ENCODE data around the gene PDXK. TPM values are rescaled to one million over a fixed set of nuclear protein-coding genes. Genes with fewer than 3 reads are reported as not detected.

Gene PDXK
- total and polyA plus RNA-seq, 2 donors (not counting 3 experiments of a cell fraction or from before 2014, with no cell fraction given), result 44.2 to 59.1 TPM

DNA sequence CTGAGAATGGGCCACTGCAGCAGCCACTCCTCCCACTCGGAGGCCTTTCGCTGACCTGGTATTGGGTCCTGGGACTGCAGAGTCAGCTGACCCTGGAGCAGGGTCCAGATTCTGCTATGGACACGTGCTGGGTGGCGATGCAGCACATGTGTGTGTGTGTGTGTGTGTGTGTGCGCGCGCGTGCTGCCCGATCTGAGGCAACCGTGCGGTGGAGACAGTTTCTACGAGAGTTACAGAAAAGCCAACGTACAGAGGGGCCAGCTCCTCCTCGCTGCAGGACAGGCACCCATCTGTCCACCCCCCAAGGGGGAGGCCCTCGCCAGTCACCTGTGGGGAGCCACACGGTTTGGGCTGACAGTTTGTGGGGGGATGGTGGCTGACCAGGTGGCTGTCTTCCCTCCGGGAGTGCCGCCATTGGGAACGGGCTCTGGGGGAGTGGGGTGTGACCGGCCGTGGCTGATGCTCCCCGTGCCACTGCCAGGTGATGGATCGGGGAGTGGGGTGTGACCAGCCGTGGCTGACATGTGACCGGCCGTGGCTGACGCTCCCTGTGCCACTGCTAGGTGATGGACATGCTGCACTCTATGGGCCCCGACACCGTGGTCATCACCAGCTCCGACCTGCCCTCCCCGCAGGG is 33.1 kb downstream of the PDXK start:
- DNase-seq (ENCODE audit: low read depth, low spot score) (no peak), FAIRE-seq (no peak)
- no peak overlapping the region for H2AFZ ChIP-seq (ENCODE audit: low read depth, low read length)
- no peaks in the 10 kb centered on the region for H3K9me1 ChIP-seq (replicated peaks; ENCODE audit: control insufficient read depth, extremely low read depth, insufficient read depth, low read length)
- H3K4me2 ChIP-seq (ENCODE audit: insufficient read depth, low read length), result no peak overlapping the region
- no peaks in the 10 kb centered on the region for H3K27me3 ChIP-seq (ENCODE audit: control insufficient read depth in 2 of 2, insufficient read depth in 2 of 2, low read length in 2 of 2)
- H3K4me1 ChIP-seq (ENCODE audit: control insufficient read depth, extremely low read depth, insufficient read depth, low read length), result no peaks in the 10 kb centered on the region
- no peak overlapping the region for H3K9ac ChIP-seq (replicated peaks; ENCODE audit: extremely low read depth, insufficient read depth, low read length)
- dilution Hi-C loops (cut with MboI; ENCODE audit: extremely low pct_ligation_motif_present, low sequenced_read_pairs) (no loop called here), intact Hi-C loops (cut with micrococcal nuclease) (no loop called here)
- peaks cover 3 to 16% of the 10 kb centered on the region in 2 experiments for H3K36me3 ChIP-seq (ENCODE audit: control insufficient read depth in 2 of 2, extremely low read depth in 1 of 2, insufficient read depth in 2 of 2, low read length in 2 of 2)
- H3K9me3 ChIP-seq (replicated peaks; ENCODE audit: control insufficient read depth, insufficient read depth, low read length), result no peaks in the 10 kb centered on the region
- H3K27ac ChIP-seq (ENCODE audit: insufficient read depth, low read depth, low read length), result no peak overlapping the region
- ChIA-PET CTCF (no interaction called here), POLR2A (no interaction called here)
- no peak for TF ChIP-seq POLR2A (IDR thresholded peaks at IDR 0.05; ENCODE audit: low read depth, low read length)
- TF ChIP-seq JUN (IDR thresholded peaks at IDR 0.05; ENCODE audit: borderline replicate concordance, insufficient read depth, insufficient read length, low read depth), result no peak
- no peak for TF ChIP-seq MYC (IDR thresholded peaks at IDR 0.05; ENCODE audit: low read depth, low read length)
- TF ChIP-seq FOS (IDR thresholded peaks at IDR 0.05; ENCODE audit: borderline replicate concordance, insufficient read depth, low read length), result no peak
- no peak for TF ChIP-seq EZH2 (IDR thresholded peaks at IDR 0.05; ENCODE audit: borderline replicate concordance, low read depth, low read length, severe bottlenecking)
- no peaks in the 10 kb centered on the region for H3K79me2 ChIP-seq (ENCODE audit: control insufficient read depth, insufficient read depth, low read length)
- BruUV-seq (replicated peaks), result no TSS peak
- no peak overlapping the region for H3K4me3 ChIP-seq (replicated peaks in 1 of 3; ENCODE audit: insufficient read depth in 1 of 3, low read depth in 1 of 3, low read length in 3 of 3)
- H4K20me1 ChIP-seq (replicated peaks; ENCODE audit: control insufficient read depth, extremely low read depth, insufficient read depth, low read length), result no peaks in the 10 kb centered on the region

DNA sequence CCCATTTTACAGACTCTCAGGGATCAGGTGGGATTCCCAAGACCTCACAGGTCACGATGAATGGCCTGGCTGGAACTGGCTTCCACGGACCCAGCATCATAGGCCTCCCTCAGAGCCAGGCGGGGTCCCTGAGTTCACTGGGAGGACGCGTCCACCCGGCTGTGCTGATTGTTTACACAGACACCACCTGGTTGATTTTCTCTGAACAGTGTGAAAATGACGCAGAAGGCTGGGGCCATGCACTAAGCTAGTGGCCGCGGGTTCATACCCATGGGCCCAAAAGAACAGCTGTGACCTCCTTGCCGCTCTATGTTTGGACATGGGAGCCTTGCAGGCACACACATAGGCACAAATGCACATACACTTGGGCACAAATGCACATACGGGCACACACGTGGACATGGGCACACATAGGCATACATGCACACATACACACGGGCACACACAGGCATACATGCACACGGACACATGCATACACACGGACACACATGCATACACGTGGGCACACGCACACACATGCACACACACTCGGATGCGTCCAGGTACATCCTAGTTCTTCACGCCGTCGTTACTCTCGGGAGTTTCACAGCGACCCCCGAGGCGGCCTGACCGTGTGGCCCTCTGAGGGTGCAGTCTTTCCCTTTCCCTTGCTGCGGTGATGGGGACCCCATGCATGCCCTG is 34.0 kb downstream of the PDXK start:
- H3K9ac ChIP-seq (replicated peaks; ENCODE audit: extremely low read depth, insufficient read depth, low read length), result no peak overlapping the region
- peaks cover 3 to 16% of the 10 kb centered on the region in 2 experiments for H3K36me3 ChIP-seq (ENCODE audit: control insufficient read depth in 2 of 2, extremely low read depth in 1 of 2, insufficient read depth in 2 of 2, low read length in 2 of 2)
- dilution Hi-C loops (cut with MboI; ENCODE audit: extremely low pct_ligation_motif_present, low sequenced_read_pairs) (no loop called here), intact Hi-C loops (cut with micrococcal nuclease) (no loop called here)
- FAIRE-seq (no peak), DNase-seq (ENCODE audit: low read depth, low spot score) (no peak)
- H3K27ac ChIP-seq (ENCODE audit: insufficient read depth, low read depth, low read length), result no peak overlapping the region
- POLR2A ChIA-PET, result no interaction called here
- no peaks in the 10 kb centered on the region for H4K20me1 ChIP-seq (replicated peaks; ENCODE audit: control insufficient read depth, extremely low read depth, insufficient read depth, low read length)
- TF ChIP-seq POLR2A (IDR thresholded peaks at IDR 0.05; ENCODE audit: low read depth, low read length), result no peak
- TF ChIP-seq, protein P1, sequence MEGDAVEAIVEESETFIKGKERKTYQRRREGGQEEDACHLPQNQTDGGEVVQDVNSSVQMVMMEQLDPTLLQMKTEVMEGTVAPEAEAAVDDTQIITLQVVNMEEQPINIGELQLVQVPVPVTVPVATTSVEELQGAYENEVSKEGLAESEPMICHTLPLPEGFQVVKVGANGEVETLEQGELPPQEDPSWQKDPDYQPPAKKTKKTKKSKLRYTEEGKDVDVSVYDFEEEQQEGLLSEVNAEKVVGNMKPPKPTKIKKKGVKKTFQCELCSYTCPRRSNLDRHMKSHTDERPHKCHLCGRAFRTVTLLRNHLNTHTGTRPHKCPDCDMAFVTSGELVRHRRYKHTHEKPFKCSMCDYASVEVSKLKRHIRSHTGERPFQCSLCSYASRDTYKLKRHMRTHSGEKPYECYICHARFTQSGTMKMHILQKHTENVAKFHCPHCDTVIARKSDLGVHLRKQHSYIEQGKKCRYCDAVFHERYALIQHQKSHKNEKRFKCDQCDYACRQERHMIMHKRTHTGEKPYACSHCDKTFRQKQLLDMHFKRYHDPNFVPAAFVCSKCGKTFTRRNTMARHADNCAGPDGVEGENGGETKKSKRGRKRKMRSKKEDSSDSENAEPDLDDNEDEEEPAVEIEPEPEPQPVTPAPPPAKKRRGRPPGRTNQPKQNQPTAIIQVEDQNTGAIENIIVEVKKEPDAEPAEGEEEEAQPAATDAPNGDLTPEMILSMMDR (IDR thresholded peaks at IDR 0.05; ENCODE audit: extremely low read depth in 1 of 2, insufficient read depth in 1 of 2, low read depth in 1 of 2, low read length in 2 of 2), result no peak
- H3K27me3 ChIP-seq (ENCODE audit: control insufficient read depth in 2 of 2, insufficient read depth in 2 of 2, low read length in 2 of 2), result no peaks in the 10 kb centered on the region
- H3K4me1 ChIP-seq (ENCODE audit: control insufficient read depth, extremely low read depth, insufficient read depth, low read length), result no peaks in the 10 kb centered on the region
- H3K9me3 ChIP-seq (replicated peaks; ENCODE audit: control insufficient read depth, insufficient read depth, low read length), result no peaks in the 10 kb centered on the region
- H3K79me2 ChIP-seq (ENCODE audit: control insufficient read depth, insufficient read depth, low read length), result no peaks in the 10 kb centered on the region
- H3K9me1 ChIP-seq (replicated peaks; ENCODE audit: control insufficient read depth, extremely low read depth, insufficient read depth, low read length), result no peaks in the 10 kb centered on the region
- H2AFZ ChIP-seq (ENCODE audit: low read depth, low read length), result no peak overlapping the region
- BruUV-seq (replicated peaks), result no TSS peak
- CTCF ChIA-PET, result no interaction called here
- no peak overlapping the region for H3K4me3 ChIP-seq (replicated peaks in 1 of 3; ENCODE audit: insufficient read depth in 1 of 3, low read depth in 1 of 3, low read length in 3 of 3)
- no peak overlapping the region for H3K4me2 ChIP-seq (ENCODE audit: insufficient read depth, low read length)

Data from endothelial cell of umbilical vein (primary cell).